Common myeloid progenitor, CD34-positive (primary cell): ENCODE measurements around the gene CSMD2.

Experiments
- CTCF ChIA-PET: fragments of 350-600 bp; sonication (Branson Sonifier 250); formaldehyde crosslinking; loops from one replicate; lab custom pipeline; 2021; ENCODE audit warnings: antibody characterized with exemption; lab: Charles Lee
- POLR2A ChIA-PET: fragments of 350-600 bp; sonication (Branson Sonifier 250); formaldehyde crosslinking; loops from one replicate; lab custom pipeline; 2021; ENCODE audit warnings: antibody characterized with exemption; lab: Charles Lee
- DNase-seq, 3 donors: peaks; one replicate each; pipeline versions ENCODE4 v3.0.0 to v3.0.0-alpha.2; 2013
- H3K27ac ChIP-seq, 2 experiments: 1 replicate in 1 of 2; 2 replicates in 1 of 2; pipeline ENCODE4 v1.7.0; 2013; ENCODE audit warnings: inconsistent platforms in 2 of 2, low read length in 2 of 2, mild to moderate bottlenecking in 2 of 2, low read depth in 1 of 2, moderate library complexity in 1 of 2; ENCODE audit not compliant: severe bottlenecking in 2 of 2, insufficient read depth in 1 of 2, poor library complexity in 1 of 2
- H3K27me3 ChIP-seq, 5 experiments: replicated peaks in 2 of 5; 1 replicate in 3 of 5; 2 replicates in 2 of 5; pipeline versions ENCODE4 v1.6.1 to v1.7.0; 2013; ENCODE audit warnings: low read length in 4 of 5, mild to moderate bottlenecking in 2 of 5, moderate library complexity in 2 of 5, inconsistent platforms in 1 of 5; ENCODE audit not compliant: insufficient read depth in 5 of 5, control insufficient read depth in 4 of 5
- H3K36me3 ChIP-seq, 4 experiments: 1 replicate in 2 of 4; 2 replicates in 2 of 4; pipeline versions ENCODE4 v1.6.1 to v1.7.0; 2013; ENCODE audit warnings: low read length in 3 of 4, control low read depth in 1 of 4, mild to moderate bottlenecking in 1 of 4; ENCODE audit not compliant: control insufficient read depth in 4 of 4, insufficient read depth in 4 of 4
- H3K4me1 ChIP-seq, 4 experiments: 1 replicate in 3 of 4; 2 replicates in 1 of 4; pipeline versions ENCODE4 v1.6.1 to v1.7.1; 2013; ENCODE audit warnings: low read length in 3 of 4, mild to moderate bottlenecking in 3 of 4, control low read depth in 1 of 4, inconsistent platforms in 1 of 4, moderate library complexity in 1 of 4; ENCODE audit not compliant: control insufficient read depth in 4 of 4, insufficient read depth in 4 of 4; ENCODE audit errors: control extremely low read depth in 1 of 4
- H3K4me3 ChIP-seq, 7 experiments: 1 replicate in 4 of 7; 2 replicates in 3 of 7; pipeline versions ENCODE4 v1.5.1 to v1.7.0; 2013; ENCODE audit warnings: mild to moderate bottlenecking in 7 of 7, low read length in 6 of 7, moderate library complexity in 6 of 7, inconsistent platforms in 2 of 7, low read depth in 2 of 7, control low read depth in 1 of 7; ENCODE audit not compliant: insufficient read depth in 4 of 7, control insufficient read depth in 1 of 7; ENCODE audit errors: extremely low read depth in 1 of 7
- H3K9me3 ChIP-seq, 5 experiments: 1 replicate in 4 of 5; 2 replicates in 1 of 5; pipeline versions ENCODE4 v1.6.1 to v1.7.1; 2013; ENCODE audit warnings: low read length in 4 of 5, mild to moderate bottlenecking in 2 of 5, inconsistent platforms in 1 of 5, low read depth in 1 of 5, moderate library complexity in 1 of 5; ENCODE audit not compliant: control insufficient read depth in 4 of 5, insufficient read depth in 2 of 5; ENCODE audit errors: control extremely low read depth in 1 of 5
- WGBS: methylation state at CpG from one replicate; pipeline ENCODE4 v1.1.5; 2013; ENCODE audit not compliant: insufficient coverage; 5-methylcytosine and 5-hydroxymethylcytosine counted together

CSMD2 gene

GRCh38 chr1:33928251-33928650, 236.8 kb downstream of the CSMD2 start:
- ChIA-PET POLR2A (no interaction called here), CTCF (no interaction called here)
- DNase-seq: no peak
- Histone ChIP-seq H3K9me3 (peaks cover 0 to 1% (median 0%) of the 10 kb centered on the region in 5 experiments), H3K4me1 (no peaks in the 10 kb centered on the region), H3K4me3 (no peak overlapping the region), H3K27ac (no peak overlapping the region), H3K27me3 (no peaks in the 10 kb centered on the region), H3K36me3 (no peaks in the 10 kb centered on the region)

- Histone ChIP-seq H3K9me3 (peaks cover 0 to 1% (median 0%) of the 10 kb centered on the region in 5 experiments), H3K4me1 (no peaks in the 10 kb centered on the region), H3K4me3 (no peak overlapping the region), H3K27ac (no peak overlapping the region), H3K27me3 (no peaks in the 10 kb centered on the region), H3K36me3 (no peaks in the 10 kb centered on the region)
- DNase-seq: no peak
- ChIA-PET POLR2A (no interaction called here), CTCF (no interaction called here)
- WGBS: 73% methylated on average over 2 of the region's 2 CpGs
These were observed 237.3 kb downstream of the CSMD2 start for GRCh38 chr1:33927721-33928120.

GRCh38 chr1:33925586-33925985, 239.4 kb downstream of the CSMD2 start:
- Histone ChIP-seq H3K27me3 (no peaks in the 10 kb centered on the region), H3K9me3 (peaks cover 0 to 1% (median 0%) of the 10 kb centered on the region in 5 experiments), H3K4me3 (no peak overlapping the region), H3K27ac (no peak overlapping the region), H3K36me3 (no peaks in the 10 kb centered on the region), H3K4me1 (no peaks in the 10 kb centered on the region)
- CTCF ChIA-PET: no interaction called here
- POLR2A ChIA-PET: no interaction called here
- 93% methylated on average over 7 of the region's 8 CpGs for WGBS
- no peak for DNase-seq

- POLR2A ChIA-PET: no interaction called here
- Histone ChIP-seq H3K27ac (no peak overlapping the region), H3K9me3 (no peaks in the 10 kb centered on the region), H3K4me1 (no peaks in the 10 kb centered on the region), H3K4me3 (no peak overlapping the region), H3K36me3 (no peaks in the 10 kb centered on the region), H3K27me3 (no peaks in the 10 kb centered on the region)
- no peak for DNase-seq
- WGBS: 89% methylated on average over 2 of the region's 5 CpGs
- CTCF ChIA-PET: no interaction called here
These were observed 243.7 kb downstream of the CSMD2 start for GRCh38 chr1:33921281-33921680.

GRCh38 chr1:33918368-33918767, 246.7 kb downstream of the CSMD2 start:
- Histone ChIP-seq H3K4me3 (no peak overlapping the region), H3K27ac (no peak overlapping the region), H3K4me1 (no peaks in the 10 kb centered on the region), H3K27me3 (peaks cover 0 to 6% (median 3%) of the 10 kb centered on the region in 5 experiments), H3K36me3 (no peaks in the 10 kb centered on the region), H3K9me3 (no peaks in the 10 kb centered on the region)
- CTCF ChIA-PET: interaction anchor here (1.1 kb wide), 1 partner anchor 23 kb away, joined by 3 read pairs; no protein-coding TSS in a partner anchor
- 33% methylated on average over 1 of the region's 1 CpG for WGBS
- no peak for DNase-seq
- POLR2A ChIA-PET: no interaction called here

GRCh38 chr1:33916786-33917185, 248.2 kb downstream of the CSMD2 start:
- Histone ChIP-seq H3K9me3 (no peaks in the 10 kb centered on the region), H3K27ac (no peak overlapping the region), H3K27me3 (peaks cover 0 to 10% (median 3%) of the 10 kb centered on the region in 5 experiments), H3K36me3 (no peaks in the 10 kb centered on the region), H3K4me3 (no peak overlapping the region), H3K4me1 (no peaks in the 10 kb centered on the region)
- CTCF ChIA-PET: no interaction called here
- POLR2A ChIA-PET: no interaction called here
- WGBS: 94% methylated on average over 11 of the region's 11 CpGs
- DNase-seq: no peak

- Histone ChIP-seq H3K4me1 (no peaks in the 10 kb centered on the region), H3K36me3 (no peaks in the 10 kb centered on the region), H3K4me3 (no peak overlapping the region), H3K27ac (no peak overlapping the region), H3K9me3 (no peaks in the 10 kb centered on the region), H3K27me3 (peaks cover 0 to 15% (median 3%) of the 10 kb centered on the region in 5 experiments)
- CTCF ChIA-PET: no interaction called here
- POLR2A ChIA-PET: no interaction called here
- DNase-seq: no peak
- WGBS: 67% methylated on average over 1 of the region's 2 CpGs
These were observed 250.5 kb downstream of the CSMD2 start for GRCh38 chr1:33914531-33914930.
